H1 (cell line): ENCODE measurements around the gene CENPA. TPM values are rescaled to one million over a fixed set of nuclear protein-coding genes. Genes with fewer than 3 reads are reported as not detected.

ENCODE experiments used
- ATF3 ChIP-seq: IDR thresholded peaks from 2 replicates; pipeline ENCODE4 v1.6.1; 2011; ENCODE audit warnings: low read depth, mild to moderate bottlenecking, low read length; ENCODE audit not compliant: insufficient read depth
- BACH1 ChIP-seq: IDR thresholded peaks from 2 replicates; pipeline ENCODE4 v1.6.1; 2012; ENCODE audit warnings: low read length, improper control_type of control experiment
- CBX8 ChIP-seq: fragments of 300-800, 300-1000 bp; sonication (generic); IDR thresholded peaks from 2 replicates; pipeline ENCODE4 v1.7.1; 2016; ENCODE audit warnings: low read depth, low read length, borderline replicate concordance
- CEBPB ChIP-seq: IDR thresholded peaks from 2 replicates; pipeline ENCODE4 v1.6.1; 2012; ENCODE audit warnings: low read depth, low read length
- EP300 ChIP-seq, 2 experiments: IDR thresholded peaks; 1 replicate in 1 of 2; 2 replicates in 1 of 2; pipeline ENCODE4 v1.6.1; 2011 to 2012; ENCODE audit warnings: low read depth in 2 of 2, low read length in 2 of 2, mild to moderate bottlenecking in 2 of 2, borderline replicate concordance in 1 of 2, inconsistent platforms in 1 of 2, moderate library complexity in 1 of 2
- GABPA ChIP-seq: IDR thresholded peaks from 2 replicates; pipeline ENCODE4 v1.6.1; 2011; ENCODE audit warnings: mild to moderate bottlenecking, low read length, moderate library complexity, borderline replicate concordance; ENCODE audit not compliant: insufficient read depth
- GTF2F1 ChIP-seq: IDR thresholded peaks from 2 replicates; pipeline ENCODE4 v1.6.1; 2012; ENCODE audit warnings: low read depth, low read length, improper control_type of control experiment, borderline replicate concordance
- HDAC2 ChIP-seq, 2 experiments: fragments of 300-600 bp in 1 of 2; sonication (generic) in 1 of 2; IDR thresholded peaks; 2 replicates each; pipeline ENCODE4 v1.6.1; 2011 to 2012; ENCODE audit warnings: low read depth in 2 of 2, low read length in 2 of 2, mild to moderate bottlenecking in 2 of 2, moderate library complexity in 2 of 2, borderline replicate concordance in 1 of 2, inconsistent platforms in 1 of 2
- HDAC6 ChIP-seq: IDR thresholded peaks from one replicate; pipeline ENCODE4 v1.7.1; 2012; ENCODE audit warnings: low read depth, mild to moderate bottlenecking, inconsistent platforms, low read length, moderate library complexity
- JUND ChIP-seq: IDR thresholded peaks from 2 replicates; pipeline ENCODE4 v1.6.1; 2011; ENCODE audit warnings: mild to moderate bottlenecking, improper control_type of control experiment, low read length
- KDM1A ChIP-seq: fragments of 200-600, 300-600 bp; sonication (generic); IDR thresholded peaks from 2 replicates; pipeline ENCODE4 v1.7.1; 2016; ENCODE audit warnings: mild to moderate bottlenecking, low read length, borderline replicate concordance
- MAFK ChIP-seq: IDR thresholded peaks from 2 replicates; pipeline ENCODE4 v1.6.1; 2012; ENCODE audit warnings: low read depth, mild to moderate bottlenecking, improper control_type of control experiment, low read length
- NRF1 ChIP-seq: IDR thresholded peaks from 2 replicates; pipeline ENCODE4 v1.6.1; 2011; ENCODE audit warnings: mild to moderate bottlenecking, low read depth, low read length, improper control_type of control experiment
- PHF8 ChIP-seq: fragments of 200-600 bp; sonication (generic); conservative IDR thresholded peaks from 2 replicates; pipeline ENCODE4 v1.7.1; 2012; ENCODE audit warnings: low read depth, mild to moderate bottlenecking, inconsistent platforms, low read length, moderate library complexity
- POLR2A ChIP-seq, 2 experiments: IDR thresholded peaks; 1 replicate in 1 of 2; 2 replicates in 1 of 2; pipeline ENCODE4 v1.6.1; 2011; ENCODE audit warnings: low read depth in 2 of 2, low read length in 2 of 2, mild to moderate bottlenecking in 2 of 2; ENCODE audit errors: control extremely low read depth in 1 of 2
- POLR2AphosphoS5 ChIP-seq: IDR thresholded peaks from 2 replicates; pipeline ENCODE4 v1.6.1; 2011; ENCODE audit warnings: low read depth, low read length
- RXRA ChIP-seq: IDR thresholded peaks from 2 replicates; pipeline ENCODE4 v1.6.1; 2011; ENCODE audit warnings: low read depth, mild to moderate bottlenecking, low read length, moderate library complexity; ENCODE audit not compliant: insufficient read depth
- SIX5 ChIP-seq: IDR thresholded peaks from 2 replicates; pipeline ENCODE4 v1.6.1; 2011; ENCODE audit warnings: mild to moderate bottlenecking, low read depth, low read length
- SP1 ChIP-seq: IDR thresholded peaks from 2 replicates; pipeline ENCODE4 v1.6.1; 2011; ENCODE audit warnings: low read depth, low read length
- SUZ12 ChIP-seq: fragments of 200-600 bp; sonication (generic); IDR thresholded peaks from 2 replicates; pipeline ENCODE4 v1.6.1; 2012; ENCODE audit warnings: mild to moderate bottlenecking, inconsistent platforms, low read length, moderate library complexity, mixed read lengths
- TAF1 ChIP-seq: IDR thresholded peaks from 2 replicates; pipeline ENCODE4 v1.6.1; 2011; ENCODE audit warnings: mild to moderate bottlenecking, low read depth, low read length
- USF2 ChIP-seq: IDR thresholded peaks from 2 replicates; pipeline ENCODE4 v1.6.1; 2011; ENCODE audit warnings: low read length, improper control_type of control experiment
- ZNF274 ChIP-seq: IDR thresholded peaks from 2 replicates; pipeline ENCODE4 v1.7.0; 2012; ENCODE audit warnings: low read length, borderline replicate concordance; ENCODE audit errors: extremely low read depth
- polyA plus RNA-seq, 7 experiments: library from polyadenylated mRNA; depleted of rRNA in 3 of 7; stranded (reverse) in 5 of 7; unstranded in 2 of 7; fragments of >200 nt in 5 of 7; fragments of 200-250 nt in 2 of 7; gene quantifications; 1 replicate in 5 of 7; 2 replicates in 1 of 7; 4 replicates in 1 of 7; pipeline versions ENCODE4 v1.2.1 to v1.2.3, GENCODE V29; 2011 to 2013; ENCODE audit warnings: missing spikeins in 2 of 7, mixed read lengths in 2 of 7
- total RNA-seq: library from RNA; stranded (reverse); fragmentation: NEBNext Ultra II Directional; extraction: Animal tissue kit (Norgen Biotek cat#: 25700); gene quantifications from 2 replicates; pipeline ENCODE4 v1.2.1, GENCODE V29; 2021

CENPA gene
- total and polyA plus RNA-seq, 2 of the 8 experiments (the other 6 are each of a cell fraction or from before 2014, with no cell fraction given): 19.4 to 30.9 TPM

- no peak for TF ChIP-seq CBX8
- peak; percentile 100 for TF ChIP-seq SP1
- no peak for TF ChIP-seq RXRA
- no peak for TF ChIP-seq SUZ12
- no peak for TF ChIP-seq USF2
- no peak for TF ChIP-seq KDM1A
- peak; percentile 83 for TF ChIP-seq TAF1
- TF ChIP-seq MAFK: no peak
- TF ChIP-seq PHF8: peak; percentile 55; the same call in 1 of the 2 replicates
- peak; percentile 40; the same call in 1 of the 2 replicates for TF ChIP-seq POLR2AphosphoS5
- no peak for TF ChIP-seq ATF3
- no peak for TF ChIP-seq BACH1
- TF ChIP-seq HDAC2 (IDR thresholded peaks at IDR 0.05; ENCODE audit: borderline replicate concordance in 1 of 2, low read depth in 2 of 2, low read length in 2 of 2): no peak
- no peak for TF ChIP-seq SIX5
- peak; percentile 57 to 81 for TF ChIP-seq POLR2A (IDR thresholded peaks at IDR 0.05; ENCODE audit: control extremely low read depth in 1 of 2, low read depth in 2 of 2, low read length in 2 of 2)
- TF ChIP-seq EP300 (IDR thresholded peaks at IDR 0.05; ENCODE audit: borderline replicate concordance in 1 of 2, low read depth in 2 of 2, low read length in 2 of 2): no peak
- no peak for TF ChIP-seq GTF2F1
- no peak for TF ChIP-seq JUND
- no peak for TF ChIP-seq HDAC6
- TF ChIP-seq NRF1: no peak
- no peak for TF ChIP-seq CEBPB
- TF ChIP-seq GABPA: no peak
- no peak for TF ChIP-seq ZNF274
Observed at GRCh38 chr2:26785431-26786206, at the start of gene CENPA (continued).
